OCI-M1 (cell line): ENCODE measurements around the gene DMGDH.

ENCODE experiments used
- DNase-seq: peaks from one replicate; lab custom pipeline; 2025; lab: John Stamatoyannopoulos, UW

The DMGDH gene

DNA sequence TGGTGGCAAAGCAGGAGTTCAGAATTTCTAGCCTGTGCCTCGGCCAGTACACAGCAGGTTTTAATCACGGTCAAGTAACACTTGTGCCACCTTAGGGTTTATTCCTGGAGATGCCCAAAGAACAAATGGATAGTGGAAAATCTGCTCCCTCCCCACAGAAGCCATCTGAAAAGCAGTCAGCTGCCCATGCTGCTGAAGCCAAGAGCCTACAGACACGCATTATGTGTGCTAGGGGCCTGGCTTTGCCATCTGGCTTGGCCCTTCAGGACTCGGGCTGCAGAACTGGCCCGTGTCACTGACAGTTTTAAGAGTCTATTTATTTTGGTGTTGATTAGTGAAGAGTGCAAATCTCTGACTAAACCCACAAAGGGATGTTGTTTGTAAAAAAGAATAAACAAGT lies 95.5 kb downstream of the DMGDH start:
- no peak for DNase-seq

GRCh38 chr5:78972654-78973428 lies 96.6 kb downstream of the DMGDH start:
- no peak for DNase-seq

- DNase-seq: no peak
Measured at GRCh38 chr5:78971998-78972397, 97.5 kb downstream of the DMGDH start.

DNA sequence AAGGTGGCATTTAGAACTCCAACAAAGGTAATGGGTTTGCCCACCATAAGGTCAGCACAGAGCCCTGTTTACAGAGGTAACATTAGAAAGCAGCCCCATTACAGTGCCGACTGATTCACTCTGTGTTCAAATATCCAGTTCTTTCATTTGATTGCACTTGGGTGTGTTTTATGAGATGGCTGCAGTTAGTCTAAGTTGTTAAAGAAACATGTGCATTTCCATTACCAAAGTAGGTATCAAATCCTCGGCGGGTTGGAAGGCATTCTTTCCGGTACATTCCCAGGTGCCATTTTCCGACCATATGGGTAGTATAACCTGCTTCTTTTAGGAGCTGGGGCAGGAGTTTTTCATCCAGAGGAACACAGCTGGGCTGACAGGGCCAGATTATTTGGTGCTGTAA lies 100.7 kb downstream of the DMGDH start:
- DNase-seq: no peak

- peak; percentile 79 for DNase-seq
Measured at GRCh38 chr5:78964889-78965288, 104.6 kb downstream of the DMGDH start.

- DNase-seq: no peak
Measured at GRCh38 chr5:78961743-78962142, 107.7 kb downstream of the DMGDH start.

DNA sequence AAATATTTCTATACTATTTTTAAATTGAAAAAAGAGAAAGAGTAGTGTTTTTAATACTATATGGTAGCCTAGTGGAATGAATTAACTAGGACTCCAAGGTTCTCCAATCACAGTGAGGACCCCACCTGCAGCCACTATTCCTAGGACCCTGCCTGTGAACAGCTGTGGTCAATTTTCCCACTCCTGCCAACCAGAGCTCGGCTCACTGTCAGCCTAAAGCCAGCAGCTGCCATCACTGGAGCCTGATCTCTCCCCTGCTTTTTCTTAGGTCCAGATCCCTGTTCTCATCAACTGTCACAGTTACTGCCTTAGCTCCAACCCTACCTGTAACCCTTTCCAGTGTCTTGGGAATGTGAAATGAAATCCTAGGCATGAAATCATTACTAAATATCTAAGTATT lies 109.7 kb downstream of the DMGDH start:
- DNase-seq: no peak

- no peak for DNase-seq
Measured at GRCh38 chr5:78958672-78959445, 110.6 kb downstream of the DMGDH start.

DNA sequence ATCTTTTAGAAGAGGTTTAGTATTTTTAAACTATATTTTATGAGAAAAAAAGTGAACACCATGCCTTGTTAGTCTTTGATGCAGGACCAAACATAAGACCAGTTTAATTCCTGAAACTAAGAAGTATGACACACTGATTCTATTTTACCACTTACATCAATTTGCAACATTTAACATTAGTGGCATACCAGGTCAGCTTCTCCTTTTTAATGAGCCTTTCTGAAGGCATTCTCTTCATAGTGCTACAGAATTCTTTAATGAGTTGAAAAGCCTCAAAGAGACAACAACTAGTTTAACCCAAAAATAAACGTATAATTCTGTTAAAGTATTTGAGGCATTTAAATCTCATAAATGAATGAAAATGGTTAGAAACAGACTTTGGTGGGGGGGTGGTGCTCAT lies 112.6 kb downstream of the DMGDH start:
- no peak for DNase-seq

DNA sequence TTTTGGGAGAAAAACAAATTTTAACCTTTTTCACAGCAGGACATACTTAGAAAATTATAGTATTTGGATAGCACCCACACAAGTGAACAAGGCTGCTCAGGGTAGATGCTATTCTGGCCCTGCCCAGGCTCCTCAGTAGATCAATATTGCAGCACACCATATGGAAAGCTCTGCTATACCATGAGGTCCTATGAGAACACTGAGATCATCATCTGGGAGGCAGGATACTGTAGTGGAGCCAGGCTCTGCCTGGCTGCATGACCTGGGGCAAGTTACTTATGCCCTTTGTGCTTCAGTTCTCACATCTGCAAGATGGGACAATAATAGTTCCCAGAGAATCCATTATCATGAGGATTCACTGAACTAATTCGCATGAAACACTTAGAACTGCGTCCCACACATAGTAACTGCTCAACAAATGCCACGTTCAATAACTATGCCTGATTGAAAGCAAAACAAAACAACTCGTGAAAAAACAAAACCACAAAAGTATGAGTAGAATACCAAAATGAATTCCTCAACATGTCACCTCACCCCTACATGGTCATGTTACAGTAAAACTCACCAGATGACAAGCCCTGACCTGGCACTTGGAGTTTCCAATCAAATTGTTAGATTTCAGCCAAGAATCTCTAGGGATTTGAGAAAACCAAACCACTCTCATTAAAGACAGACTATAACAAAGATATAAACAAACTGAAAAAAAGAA lies 116.2 kb downstream of the DMGDH start:
- DNase-seq: no peak
